ENCODE data around the gene STAC.
"Not testable (repeated sequence)": the region's sequence is repeated elsewhere in the genome, so short reads cannot be mapped to it uniquely, and the experiment has no call there.

Gene STAC

GRCh38 chr3:36578418-36578817 is 198.1 kb downstream of the STAC start:
- DNase-seq (ENCODE audit: low read depth in 2 of 2, low spot score in 1 of 2), result not testable (repeated sequence)

GRCh38 chr3:36579746-36580145 is 199.4 kb downstream of the STAC start:
- no peak for DNase-seq (ENCODE audit: low read depth in 2 of 2, low spot score in 1 of 2)

GRCh38 chr3:36580716-36581115 is 200.4 kb downstream of the STAC start:
- no peak for DNase-seq (ENCODE audit: low read depth in 2 of 2, low spot score in 1 of 2)

- no peak for DNase-seq (ENCODE audit: low read depth in 2 of 2, low spot score in 1 of 2)
These were observed 211.7 kb downstream of the STAC start for GRCh38 chr3:36591959-36592358.

GRCh38 chr3:36595511-36595910 is 215.2 kb downstream of the STAC start:
- no peak for DNase-seq (ENCODE audit: low read depth in 2 of 2, low spot score in 1 of 2)

GRCh38 chr3:36596419-36596818 is 216.1 kb downstream of the STAC start:
- DNase-seq (ENCODE audit: low read depth in 2 of 2, low spot score in 1 of 2), result no peak

- no peak for DNase-seq (ENCODE audit: low read depth in 2 of 2, low spot score in 1 of 2)
These were observed 217.1 kb downstream of the STAC start for GRCh38 chr3:36597422-36597821.

Measured in stimulated activated CD8-positive, alpha-beta memory T cell treated with anti-CD3 and anti-CD28 coated beads, Interleukin-4, amount 100 ng/mL, for 1 hour (primary cell).